ENCODE data around the gene FLII.
"Not testable (repeated sequence)": the region's sequence is repeated elsewhere in the genome, so short reads cannot be mapped to it uniquely, and the experiment has no call there.

FLII gene

GRCh38 chr17:18218756-18219415, 39.7 kb downstream of the FLII start:
- no peak for DNase-seq (ENCODE audit: low read depth)

GRCh38 chr17:18217412-18218015, 41.0 kb downstream of the FLII start:
- peak; percentile 60 for DNase-seq (ENCODE audit: low read depth)

GRCh38 chr17:18216906-18217305, 41.6 kb downstream of the FLII start:
- DNase-seq (ENCODE audit: low read depth), result not testable (repeated sequence)

- DNase-seq (ENCODE audit: low read depth), result no peak
Measured at GRCh38 chr17:18213666-18214270, 44.8 kb downstream of the FLII start.

- no peak for DNase-seq (ENCODE audit: low read depth)
Measured at GRCh38 chr17:18208092-18208491, 50.4 kb downstream of the FLII start.

GRCh38 chr17:18206962-18207361, 51.6 kb downstream of the FLII start:
- no peak for DNase-seq (ENCODE audit: low read depth)

- DNase-seq (ENCODE audit: low read depth), result no peak
Measured at GRCh38 chr17:18205861-18206260, 52.7 kb downstream of the FLII start.

GRCh38 chr17:18203308-18203707, 55.2 kb downstream of the FLII start:
- DNase-seq (ENCODE audit: low read depth), result no peak

GRCh38 chr17:18201108-18201507, 57.4 kb downstream of the FLII start:
- no peak for DNase-seq (ENCODE audit: low read depth)

- DNase-seq (ENCODE audit: low read depth), result no peak
Measured at GRCh38 chr17:18198530-18198929, 60.0 kb downstream of the FLII start.

- no peak for DNase-seq (ENCODE audit: low read depth)
Measured at GRCh38 chr17:18197535-18198194, 60.9 kb downstream of the FLII start.

GRCh38 chr17:18195246-18195645, 63.3 kb downstream of the FLII start:
- no peak for DNase-seq (ENCODE audit: low read depth)
